GM12864 (cell line): ENCODE data around the gene CLRN1.

Experiments used
- DNase-seq: peaks from one replicate; pipeline ENCODE4 v3.0.0-alpha.2; 2011; ENCODE audit warnings: low read depth
- H3K4me3 ChIP-seq: 2 replicates; pipeline ENCODE4 v1.5.1; 2011; ENCODE audit warnings: mild to moderate bottlenecking, low read depth, low read length, control low read depth
- CTCF ChIP-seq: IDR thresholded peaks from 2 replicates; pipeline ENCODE4 v1.5.1; 2011; ENCODE audit warnings: low read depth, mild to moderate bottlenecking, moderate library complexity, low read length, control low read depth, inconsistent platforms; ENCODE audit errors: missing control alignments

CLRN1 gene

GRCh38 chr3:150972366-150973071, at the start of gene CLRN1:
TSS of gene CLRN1 (minus strand) at chr3:150972727. CDS start at chr3:150972708, 19 bp downstream.
- H3K4me3 ChIP-seq = no peak within 1 kb of the TSS
- no peak for DNase-seq
- no peak for TF ChIP-seq CTCF

- H3K4me3 ChIP-seq = no peak overlapping the region
- DNase-seq = no peak
- no peak for TF ChIP-seq CTCF
Observed at GRCh38 chr3:151016478-151016795, 43.9 kb upstream of the CLRN1 start.

- DNase-seq = no peak
- H3K4me3 ChIP-seq = no peak overlapping the region
- TF ChIP-seq CTCF = no peak
Observed at GRCh38 chr3:151015767-151016477, 43.4 kb upstream of the CLRN1 start.

- TF ChIP-seq CTCF = no peak
- no peak overlapping the region for H3K4me3 ChIP-seq
- DNase-seq = no peak
Observed at GRCh38 chr3:151015181-151015580, 42.7 kb upstream of the CLRN1 start.

GRCh38 chr3:151014501-151015018, 42.0 kb upstream of the CLRN1 start:
- no peak for DNase-seq

GRCh38 chr3:151012753-151013152, 40.2 kb upstream of the CLRN1 start:
- DNase-seq = no peak
- H3K4me3 ChIP-seq = no peak overlapping the region
- no peak for TF ChIP-seq CTCF

More at GRCh38 chr3:151014501-151015018, 42.0 kb upstream of the CLRN1 start:
- TF ChIP-seq CTCF = no peak
- H3K4me3 ChIP-seq = no peak overlapping the region

- TF ChIP-seq CTCF = no peak
- no peak for DNase-seq
- no peak overlapping the region for H3K4me3 ChIP-seq
Observed at GRCh38 chr3:151011427-151011826, 38.9 kb upstream of the CLRN1 start.
